ENCODE results near the gene SLC16A7. TPM values are rescaled to one million over a fixed set of nuclear protein-coding genes. Genes with fewer than 3 reads are reported as not detected.
A peak's percentile ranks its signal among the peaks of the same experiment; 100 is the strongest.

The SLC16A7 gene
- total RNA-seq, 6 experiments from 2014 or later = 38.3 to 49.6 (median 41.7) TPM

DNA sequence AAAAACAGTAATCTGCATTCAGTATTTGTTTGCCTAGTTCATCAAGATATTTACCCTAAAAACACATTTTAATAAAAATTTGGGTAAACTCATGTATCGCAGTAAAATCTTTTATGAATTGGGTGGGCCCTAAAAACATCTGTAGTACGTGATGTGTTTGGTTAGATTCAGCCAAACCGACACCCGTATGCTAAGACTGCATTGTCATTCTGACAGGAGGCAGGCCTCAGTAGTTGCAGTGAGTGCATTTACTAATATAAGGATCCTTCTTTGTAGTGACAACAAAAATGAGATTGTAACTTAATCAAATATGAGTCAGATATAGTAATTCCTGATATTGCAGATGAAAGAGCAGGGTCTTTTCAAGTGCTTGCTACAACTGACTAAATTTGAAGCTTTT lies 191.8 kb downstream of the SLC16A7 start:
- DNase-seq = no peak
- TF ChIP-seq, protein P1, sequence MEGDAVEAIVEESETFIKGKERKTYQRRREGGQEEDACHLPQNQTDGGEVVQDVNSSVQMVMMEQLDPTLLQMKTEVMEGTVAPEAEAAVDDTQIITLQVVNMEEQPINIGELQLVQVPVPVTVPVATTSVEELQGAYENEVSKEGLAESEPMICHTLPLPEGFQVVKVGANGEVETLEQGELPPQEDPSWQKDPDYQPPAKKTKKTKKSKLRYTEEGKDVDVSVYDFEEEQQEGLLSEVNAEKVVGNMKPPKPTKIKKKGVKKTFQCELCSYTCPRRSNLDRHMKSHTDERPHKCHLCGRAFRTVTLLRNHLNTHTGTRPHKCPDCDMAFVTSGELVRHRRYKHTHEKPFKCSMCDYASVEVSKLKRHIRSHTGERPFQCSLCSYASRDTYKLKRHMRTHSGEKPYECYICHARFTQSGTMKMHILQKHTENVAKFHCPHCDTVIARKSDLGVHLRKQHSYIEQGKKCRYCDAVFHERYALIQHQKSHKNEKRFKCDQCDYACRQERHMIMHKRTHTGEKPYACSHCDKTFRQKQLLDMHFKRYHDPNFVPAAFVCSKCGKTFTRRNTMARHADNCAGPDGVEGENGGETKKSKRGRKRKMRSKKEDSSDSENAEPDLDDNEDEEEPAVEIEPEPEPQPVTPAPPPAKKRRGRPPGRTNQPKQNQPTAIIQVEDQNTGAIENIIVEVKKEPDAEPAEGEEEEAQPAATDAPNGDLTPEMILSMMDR (IDR thresholded peaks at IDR 0.05) = no peak
- Mint-ChIP-seq H3K4me1 (ENCODE audit: low read depth) (no peaks in the 10 kb centered on the region; the same call in 1 of the 2 replicates), H3K4me3 (no peak overlapping the region), H3K36me3 (ENCODE audit: low read depth) (0 out of 2 replicates have a peak, but pooled peaks cover 4% of the 10 kb centered on the region), H3K27ac (no peak overlapping the region), H3K27me3 (ENCODE audit: insufficient read depth) (no peaks in the 10 kb centered on the region), H3K9me3 (no peaks in the 10 kb centered on the region)

- no peak for DNase-seq
- no peaks in the 10 kb centered on the region; the same call in 1 of the 2 replicates for H3K4me1 Mint-ChIP-seq (ENCODE audit: low read depth)
- no peak overlapping the region for H3K4me3 Mint-ChIP-seq
- H3K27ac Mint-ChIP-seq = no peak overlapping the region
- no peaks in the 10 kb centered on the region; the same call in 1 of the 2 replicates for H3K9me3 Mint-ChIP-seq
- peaks cover 29% of the 10 kb centered on the region for H3K36me3 Mint-ChIP-seq (ENCODE audit: low read depth)
- no peaks in the 10 kb centered on the region for H3K27me3 Mint-ChIP-seq (ENCODE audit: insufficient read depth)
- TF ChIP-seq, protein P1 (IDR thresholded peaks at IDR 0.05) = no peak
These were observed 196.8 kb downstream of the SLC16A7 start for GRCh38 chr12:59792647-59793046.

- Mint-ChIP-seq H3K9me3 (0 out of 2 replicates have a peak, but pooled peaks cover 4% of the 10 kb centered on the region), H3K27ac (peak overlapping the region; percentile 74)
- DNase-seq = peak; percentile 22
These were observed 207.9 kb downstream of the SLC16A7 start for GRCh38 chr12:59803735-59804134.

GRCh38 chr12:59808317-59808910 lies 212.6 kb downstream of the SLC16A7 start:
- H3K4me1 Mint-ChIP-seq (ENCODE audit: low read depth) = peaks cover 21% of the 10 kb centered on the region
- H3K36me3 Mint-ChIP-seq (ENCODE audit: low read depth) = no peaks in the 10 kb centered on the region
- H3K27me3 Mint-ChIP-seq (ENCODE audit: insufficient read depth) = no peaks in the 10 kb centered on the region
- no peak overlapping the region for H3K27ac Mint-ChIP-seq
- DNase-seq = peak; percentile 30
- no peaks in the 10 kb centered on the region for H3K9me3 Mint-ChIP-seq
- TF ChIP-seq, protein P1 (IDR thresholded peaks at IDR 0.05) = peak; percentile 91
- no peak overlapping the region for H3K4me3 Mint-ChIP-seq

More at GRCh38 chr12:59803735-59804134, 207.9 kb downstream of the SLC16A7 start:
- Mint-ChIP-seq H3K36me3 (ENCODE audit: low read depth) (peaks cover 6% of the 10 kb centered on the region; the same call in 1 of the 2 replicates), H3K27me3 (ENCODE audit: insufficient read depth) (no peaks in the 10 kb centered on the region; the same call in 1 of the 2 replicates), H3K4me1 (ENCODE audit: low read depth) (peaks cover 29% of the 10 kb centered on the region), H3K4me3 (peak overlapping the region; percentile 74)
- TF ChIP-seq, protein P1 (IDR thresholded peaks at IDR 0.05) = no peak

- TF ChIP-seq, protein P1 (IDR thresholded peaks at IDR 0.05) = no peak
- Mint-ChIP-seq H3K36me3 (ENCODE audit: low read depth) (peaks cover 3% of the 10 kb centered on the region), H3K4me1 (ENCODE audit: low read depth) (peaks cover 7% of the 10 kb centered on the region; the same call in 1 of the 2 replicates), H3K27me3 (ENCODE audit: insufficient read depth) (no peaks in the 10 kb centered on the region), H3K9me3 (no peaks in the 10 kb centered on the region; the same call in 1 of the 2 replicates), H3K4me3 (no peak overlapping the region), H3K27ac (no peak overlapping the region)
- DNase-seq = no peak
These were observed 216.2 kb downstream of the SLC16A7 start for GRCh38 chr12:59811991-59812390.
